Measurements from ENCODE around the gene NFE2L1.

NFE2L1 gene

GRCh38 chr17:48093341-48094045 is 45.3 kb downstream of the NFE2L1 start:
- Histone ChIP-seq H3K36me3 (peaks cover 20% of the 10 kb centered on the region), H3K4me3 (ENCODE audit: low read depth, low read length) (no peak overlapping the region), H3K27me3 (no peaks in the 10 kb centered on the region), H3K9me3 (no peaks in the 10 kb centered on the region), H3K4me1 (no peaks in the 10 kb centered on the region)
- no peak for TF ChIP-seq CTCF (IDR thresholded peaks at IDR 0.05; ENCODE audit: low read depth, low read length)
- DNase-seq: no peak

GRCh38 chr17:48095611-48096010 is 47.5 kb downstream of the NFE2L1 start:
- TF ChIP-seq CTCF (IDR thresholded peaks at IDR 0.05; ENCODE audit: low read depth, low read length): no peak
- Histone ChIP-seq H3K36me3 (peaks cover 20% of the 10 kb centered on the region), H3K4me3 (ENCODE audit: low read depth, low read length) (no peak overlapping the region), H3K9me3 (no peaks in the 10 kb centered on the region), H3K27me3 (no peaks in the 10 kb centered on the region), H3K4me1 (no peaks in the 10 kb centered on the region)
- DNase-seq: no peak

- DNase-seq: no peak
- no peak for TF ChIP-seq CTCF (IDR thresholded peaks at IDR 0.05; ENCODE audit: low read depth, low read length)
- no peaks in the 10 kb centered on the region for H3K9me3 ChIP-seq
- H3K27me3 ChIP-seq: no peaks in the 10 kb centered on the region
- H3K4me3 ChIP-seq (ENCODE audit: low read depth, low read length): peak overlapping the region; percentile 91
- no peaks in the 10 kb centered on the region for H3K4me1 ChIP-seq
- peaks cover 10% of the 10 kb centered on the region for H3K36me3 ChIP-seq
Measured at GRCh38 chr17:48100160-48100559, 52.0 kb downstream of the NFE2L1 start.

- DNase-seq: no peak
- H3K4me1 ChIP-seq: no peaks in the 10 kb centered on the region
- H3K4me3 ChIP-seq (ENCODE audit: low read depth, low read length): peak overlapping the region; percentile 91
- H3K27me3 ChIP-seq: no peaks in the 10 kb centered on the region
- no peak for TF ChIP-seq CTCF (IDR thresholded peaks at IDR 0.05; ENCODE audit: low read depth, low read length)
- no peaks in the 10 kb centered on the region for H3K9me3 ChIP-seq
- peaks cover 6% of the 10 kb centered on the region for H3K36me3 ChIP-seq
Measured at GRCh38 chr17:48100591-48101011, 52.4 kb downstream of the NFE2L1 start.

GRCh38 chr17:48101012-48101720 is 53.0 kb downstream of the NFE2L1 start, which contains the start of gene CBX1:
Gene CBX1, minus strand, starts transcription at chr17:48101478. Its CDS starts 24,474 bp downstream, at chr17:48077004.
- peak; percentile 97 for DNase-seq
- no peaks in the 10 kb centered on the region for H3K4me1 ChIP-seq
- H3K27me3 ChIP-seq: no peaks in the 10 kb centered on the region

More at GRCh38 chr17:48101012-48101720, 53.0 kb downstream of the NFE2L1 start, which contains the start of gene CBX1:
- TF ChIP-seq CTCF (IDR thresholded peaks at IDR 0.05; ENCODE audit: low read depth, low read length): no peak
- H3K4me3 ChIP-seq (ENCODE audit: low read depth, low read length): peak within 1 kb of the TSS; percentile 91
- no peaks in the 10 kb centered on the region for H3K9me3 ChIP-seq
- H3K36me3 ChIP-seq: peaks cover 5% of the 10 kb centered on the region
